CD4-positive, alpha-beta T cell treated with Interferon gamma for 1 hour (primary cell): ENCODE data around the gene PROCA1.
"Not testable (repeated sequence)": the region's sequence is repeated elsewhere in the genome, so short reads cannot be mapped to it uniquely, and the experiment has no call there.

ENCODE experiments used
- DNase-seq: peaks from one replicate; pipeline ENCODE4 v3.0.0-alpha.2; 2020

The PROCA1 gene

GRCh38 chr17:28744104-28744971 is 32.6 kb upstream of the PROCA1 start:
- DNase-seq = peak; percentile 68

DNA sequence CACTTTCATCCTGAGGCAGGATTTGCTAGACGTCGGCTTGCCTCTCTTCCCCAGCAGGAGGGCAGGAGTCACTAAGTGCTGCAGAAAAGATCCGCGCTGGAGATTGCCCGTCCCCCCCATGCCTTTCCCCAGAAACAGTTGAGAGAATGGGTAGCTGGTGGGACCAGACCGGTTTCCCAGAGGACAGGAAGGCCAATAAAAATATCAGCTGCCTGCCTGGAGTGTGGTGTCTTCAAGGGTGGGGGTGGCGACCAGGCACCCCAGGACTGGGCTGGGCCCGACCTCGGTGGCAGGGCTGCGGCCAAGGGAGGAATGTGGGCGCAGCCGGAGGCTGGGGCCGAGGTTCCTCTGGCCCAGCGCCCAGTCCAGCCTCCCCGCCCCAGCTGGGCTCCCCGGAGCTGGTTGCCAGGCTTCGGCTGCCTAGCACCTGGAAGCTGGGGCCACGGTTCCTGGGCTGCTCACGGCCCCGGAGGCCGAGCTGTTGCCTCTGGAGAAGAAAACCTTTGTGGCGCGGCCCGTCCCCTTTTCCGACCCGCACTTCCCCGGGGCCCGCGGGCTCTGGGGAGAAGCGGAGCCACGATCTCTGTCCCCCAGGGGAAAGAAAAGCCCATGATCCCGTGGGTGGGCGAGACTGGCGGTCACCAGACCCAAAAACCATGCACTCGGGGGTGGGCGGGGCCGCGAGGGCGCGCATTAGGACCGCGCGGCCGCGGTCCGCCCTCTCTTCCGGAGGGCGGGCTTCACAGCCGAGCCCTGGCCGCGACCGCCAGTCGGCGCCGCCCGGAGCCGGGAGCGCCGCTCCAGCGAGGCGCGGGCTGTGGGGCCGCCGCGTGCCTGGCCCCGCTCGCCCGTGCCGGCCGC is 31.8 kb upstream of the PROCA1 start, which contains the start of gene TRAF4:
TSS of gene TRAF4 (plus strand) at position 769 of the 861 bp plus-strand sequence. CDS start 102 bp downstream, outside the sequence.
- peak; percentile 80 for DNase-seq

GRCh38 chr17:28741358-28742349 is 30.0 kb upstream of the PROCA1 start:
- DNase-seq = peak; percentile 52

GRCh38 chr17:28740406-28741357 is 29.0 kb upstream of the PROCA1 start:
- no peak for DNase-seq

- peak; percentile 85 for DNase-seq
Observed at GRCh38 chr17:28738680-28739384, 27.1 kb upstream of the PROCA1 start.

GRCh38 chr17:28737770-28738679 is 26.3 kb upstream of the PROCA1 start:
- peak; percentile 82 for DNase-seq

GRCh38 chr17:28737316-28737715 is 25.6 kb upstream of the PROCA1 start:
- DNase-seq = no peak

DNA sequence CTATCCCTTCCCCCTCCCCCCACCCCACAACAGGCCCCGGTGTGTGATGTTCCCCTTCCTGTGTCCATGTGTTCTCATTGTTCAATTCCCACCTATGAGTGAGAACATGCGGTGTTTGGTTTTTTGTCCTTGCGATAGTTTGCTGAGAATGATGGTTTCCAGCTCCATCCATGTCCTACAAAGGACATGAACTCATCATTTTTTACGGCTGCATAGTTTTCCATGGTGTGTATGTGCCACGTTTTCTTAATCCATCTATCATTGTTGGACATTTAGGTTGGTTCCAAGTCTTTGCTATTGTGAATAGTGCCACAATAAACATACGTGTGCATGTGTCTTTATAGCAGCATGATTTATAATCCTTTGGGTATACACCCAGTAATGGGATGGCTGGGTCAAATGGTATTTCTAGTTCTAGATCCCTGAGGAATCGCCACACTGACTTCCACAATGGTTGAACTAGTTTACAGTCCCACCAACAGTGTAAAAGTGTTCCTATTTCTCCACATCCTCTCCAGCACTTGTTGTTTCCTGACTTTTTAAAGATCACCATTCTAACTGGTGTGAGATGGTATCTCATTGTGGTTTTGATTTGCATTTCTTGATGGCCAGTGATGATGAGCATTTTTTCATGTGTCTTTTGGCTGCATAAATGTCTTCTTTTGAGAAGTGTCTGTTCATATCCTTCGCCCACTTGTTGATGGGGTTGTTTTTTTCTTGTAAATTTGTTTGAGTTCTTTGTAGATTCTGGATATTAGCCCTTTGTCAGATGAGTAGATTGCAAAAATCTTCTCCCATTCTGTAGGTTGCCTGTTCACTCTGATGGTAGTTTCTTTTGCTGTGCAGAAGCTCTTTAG is 24.5 kb upstream of the PROCA1 start:
- DNase-seq = not testable (repeated sequence)

GRCh38 chr17:28735242-28735722 is 23.6 kb upstream of the PROCA1 start:
- no peak for DNase-seq

DNA sequence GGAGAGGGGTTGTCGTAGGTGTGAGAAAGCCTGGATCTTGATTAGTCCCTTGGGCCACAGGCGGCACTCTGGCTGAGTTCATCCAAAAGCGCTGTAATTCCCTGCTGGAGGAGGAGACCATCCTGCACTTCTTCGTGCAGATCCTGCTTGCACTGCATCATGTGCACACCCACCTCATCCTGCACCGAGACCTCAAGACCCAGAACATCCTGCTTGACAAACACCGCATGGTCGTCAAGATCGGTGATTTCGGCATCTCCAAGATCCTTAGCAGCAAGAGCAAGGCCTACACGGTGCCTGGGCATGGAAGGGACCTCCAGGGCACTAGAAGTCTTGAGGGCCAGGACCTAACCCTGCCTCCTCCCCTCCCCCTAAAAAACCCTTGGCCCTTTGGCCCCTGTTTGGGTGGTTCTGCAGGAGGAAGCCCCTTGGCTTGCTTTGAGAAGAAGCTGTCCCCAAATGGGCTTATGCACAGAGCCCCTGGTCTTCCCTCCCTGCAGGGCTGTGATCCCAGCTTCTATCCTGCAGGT is 23.1 kb upstream of the PROCA1 start:
- DNase-seq = no peak

- DNase-seq = no peak
Observed at GRCh38 chr17:28733346-28733745, 21.7 kb upstream of the PROCA1 start.

- no peak for DNase-seq
Observed at GRCh38 chr17:28729950-28730330, 18.3 kb upstream of the PROCA1 start.

- peak; percentile 94 for DNase-seq
Observed at GRCh38 chr17:28728364-28729200, 16.9 kb upstream of the PROCA1 start, which contains the start of gene NEK8. Gene NEK8, plus strand, starts transcription at chr17:28728788. Its CDS starts 26 bp downstream, at chr17:28728814.

DNA sequence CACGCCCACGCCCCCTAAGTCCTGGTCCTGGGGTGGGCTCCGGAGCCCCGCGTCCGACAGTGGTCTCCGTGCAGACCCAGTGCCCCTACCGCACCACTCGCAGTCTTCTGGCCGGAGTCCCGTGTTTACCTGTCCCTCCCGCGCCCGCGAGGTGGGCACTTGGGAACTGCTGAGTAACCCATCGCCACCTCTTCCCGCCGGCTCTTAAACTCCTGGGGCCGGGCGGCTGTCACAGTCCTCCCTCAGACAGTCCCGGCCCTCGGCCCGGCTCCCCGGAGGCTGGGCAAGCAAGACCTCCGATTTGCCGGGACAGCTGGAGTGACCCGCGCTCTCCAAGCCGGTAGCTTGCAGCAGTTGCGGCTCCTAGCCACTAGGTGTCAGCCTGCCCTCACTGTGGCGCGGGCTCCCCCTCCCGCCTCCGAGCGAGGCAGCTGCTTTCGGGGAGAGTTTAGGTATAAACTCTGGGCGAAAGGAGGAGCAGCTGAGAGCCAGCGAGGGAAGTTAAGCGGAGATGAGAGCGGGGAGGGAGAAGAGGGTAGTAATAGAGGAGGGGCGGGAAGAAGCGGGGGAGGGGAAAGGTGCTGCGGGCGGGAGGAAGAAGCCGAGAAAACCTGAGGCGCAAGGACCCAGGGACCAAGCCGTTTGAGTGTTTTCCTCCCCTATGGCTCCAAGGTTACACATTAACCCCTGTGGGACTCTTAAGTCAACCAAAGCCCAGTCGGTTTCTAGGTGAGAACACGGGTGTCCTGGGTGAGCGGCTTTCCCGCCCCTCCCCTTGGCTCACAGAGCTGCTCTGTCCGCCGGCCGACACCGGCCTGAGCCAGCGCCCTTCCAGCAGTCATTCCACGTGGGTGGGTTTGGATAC is 15.2 kb upstream of the PROCA1 start:
- DNase-seq = peak; percentile 87

DNA sequence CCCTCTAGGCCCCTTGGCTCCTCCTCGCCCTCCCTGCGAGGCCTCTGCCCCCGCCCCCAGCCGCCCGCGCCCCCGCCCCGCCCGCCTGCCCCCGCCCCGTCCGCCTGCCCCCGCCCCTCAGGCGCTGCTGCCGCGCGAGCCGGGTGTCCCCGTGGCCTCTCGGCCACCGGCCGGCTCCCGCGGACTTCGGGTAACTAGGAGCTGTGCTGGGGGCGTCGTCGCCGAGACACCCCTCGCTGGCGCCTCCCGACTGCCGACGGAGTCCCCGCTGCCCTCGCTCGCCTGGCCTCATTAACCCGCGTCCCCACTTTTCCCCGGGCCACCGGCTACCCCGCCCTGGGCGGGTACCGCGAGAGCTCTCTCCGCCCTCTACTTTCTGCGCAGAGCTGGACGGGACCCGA is 14.5 kb upstream of the PROCA1 start, which contains the start of gene TLCD1:
TSS of gene TLCD1 (minus strand) at position 8 of the 401 bp plus-strand sequence. CDS start 136 bp downstream, outside the sequence.
- peak; percentile 59 for DNase-seq
